K562 (cell line): ENCODE data around the gene KCNJ12. TPM values are rescaled to one million over a fixed set of nuclear protein-coding genes. Genes with fewer than 3 reads are reported as not detected.
"Not testable (repeated sequence)": the region's sequence is repeated elsewhere in the genome, so short reads cannot be mapped to it uniquely, and the experiment has no call there.

Experiments used
- ATAC-seq: fragments of 200-7000 bp; cut with Tn5 transposase; 3 replicates; pipeline ENCODE4 v1.9.1; 2020; ENCODE audit warnings: moderate library complexity
- BruUV-seq: library from RNA; stranded (reverse); fragments of 400-500 nt; replicated peaks from 2 replicates; lab custom pipeline; 2021; lab: Mats Ljungman, UMichigan
- CTCF ChIA-PET: fragments of 300-600 bp; formaldehyde crosslinking; extraction: SDS; loops from one replicate; lab custom pipeline; 2021; ENCODE audit warnings: low intra/inter-chr PET ratio; lab: Yijun Ruan, JAX
- POLR2A ChIA-PET: fragments of 300-600, 350-650 bp; sonication (Branson Sonifier 250); formaldehyde crosslinking; extraction: SDS; loops from one replicate; lab custom pipeline; 2021; ENCODE audit warnings: antibody characterized with exemption, inconsistent platforms; lab: Yijun Ruan, JAX
- DNase-seq, 4 experiments: peaks; one replicate each; pipeline versions ENCODE4 v3.0.0 to v3.0.0-alpha.2; 2011 to 2018; ENCODE audit warnings: low spot score in 3 of 4, mixed read lengths in 3 of 4; ENCODE audit errors: extremely low read depth in 1 of 4
- FAIRE-seq: peaks from 2 replicates; lab custom pipeline; 2011; peaks lifted over from hg19 to GRCh38; lab: Jason Lieb, UNC
- H2AFZ ChIP-seq: 2 replicates; pipeline ENCODE4 v1.6.0; 2011; ENCODE audit warnings: low read depth, low read length, control low read depth, inconsistent platforms
- H3K27ac ChIP-seq: fragments of 200-600 bp; 3 replicates; pipeline ENCODE4 v1.8.0; 2011; ENCODE audit warnings: low read depth, mild to moderate bottlenecking, control low read depth, inconsistent platforms, low read length, moderate library complexity, mixed read lengths; ENCODE audit errors: extremely low read depth
- H3K27me3 ChIP-seq, 2 experiments: fragments of 300-600 bp in 1 of 2; 2 replicates in 1 of 2; 3 replicates in 1 of 2; pipeline versions ENCODE4 v1.6.0 to v1.8.0; 2011; ENCODE audit warnings: inconsistent platforms in 2 of 2, low read length in 2 of 2, mild to moderate bottlenecking in 1 of 2, mixed read lengths in 1 of 2, moderate library complexity in 1 of 2; ENCODE audit not compliant: control insufficient read depth in 2 of 2, insufficient read depth in 2 of 2
- H3K36me3 ChIP-seq: fragments of 300-600 bp; 3 replicates; pipeline ENCODE4 v1.8.0; 2011; ENCODE audit warnings: mild to moderate bottlenecking, low read length, inconsistent platforms; ENCODE audit not compliant: control insufficient read depth, insufficient read depth
- H3K4me1 ChIP-seq, 2 experiments: fragments of 200-600 bp in 1 of 2; replicated peaks in 1 of 2; 2 replicates in 1 of 2; 3 replicates in 1 of 2; pipeline versions ENCODE4 v1.5.1 to v1.8.0; 2011; ENCODE audit warnings: inconsistent platforms in 2 of 2, low read length in 2 of 2, mild to moderate bottlenecking in 1 of 2, mixed read lengths in 1 of 2, moderate library complexity in 1 of 2; ENCODE audit not compliant: control insufficient read depth in 2 of 2, insufficient read depth in 2 of 2
- H3K4me2 ChIP-seq: 2 replicates; pipeline ENCODE4 v1.6.1; 2011; ENCODE audit warnings: low read length, control low read depth, inconsistent platforms, mixed read lengths; ENCODE audit not compliant: insufficient read depth
- H3K4me3 ChIP-seq: fragments of 200-600 bp; sonication (generic), shearing (Covaris generic); 2 replicates; pipeline ENCODE4 v1.5.1; 2016; ENCODE audit warnings: control low read depth, inconsistent platforms
- H3K79me2 ChIP-seq: fragments of 200-600 bp; 3 replicates; pipeline ENCODE4 v1.8.0; 2011; ENCODE audit warnings: low read length, inconsistent platforms; ENCODE audit not compliant: control insufficient read depth, insufficient read depth
- H3K9ac ChIP-seq, 2 experiments: 2 replicates each; pipeline versions ENCODE4 v1.6.0 to v1.6.1; 2011; ENCODE audit warnings: low read depth in 2 of 2, low read length in 2 of 2, control low read depth in 1 of 2, inconsistent platforms in 1 of 2, mild to moderate bottlenecking in 1 of 2, mixed read lengths in 1 of 2; ENCODE audit not compliant: insufficient read depth in 1 of 2
- H3K9me1 ChIP-seq: one replicate; pipeline ENCODE4 v1.6.0; 2011; ENCODE audit warnings: inconsistent platforms, mild to moderate bottlenecking, low read length, moderate library complexity; ENCODE audit not compliant: control insufficient read depth, insufficient read depth
- H3K9me3 ChIP-seq: replicated peaks from 2 replicates; pipeline ENCODE4 v1.5.1; 2011; ENCODE audit warnings: low read depth, low read length, inconsistent platforms; ENCODE audit not compliant: control insufficient read depth, insufficient read depth
- H4K20me1 ChIP-seq: replicated peaks from 2 replicates; pipeline ENCODE4 v1.6.1; 2011; ENCODE audit warnings: low read length, inconsistent platforms, mixed read lengths; ENCODE audit not compliant: control insufficient read depth, insufficient read depth
- BRCA1 ChIP-seq, 2 experiments: fragments of 450-650 bp in 1 of 2; sonication (generic) in 1 of 2; formaldehyde crosslinking in 1 of 2; IDR thresholded peaks; 2 replicates each; pipeline versions ENCODE4 v1.5.0 to v1.6.1; 2017 to 2020; ENCODE audit warnings: mild to moderate bottlenecking in 1 of 2, missing genetic modification reagents in 1 of 2
- DDX20 ChIP-seq: fragments of 450-650 bp; IDR thresholded peaks from 2 replicates; pipeline ENCODE4 v1.6.1; 2016; ENCODE audit warnings: missing genetic modification characterization, low read depth, mild to moderate bottlenecking, missing compliant biosample characterization, moderate library complexity
- FOXK1 ChIP-seq: sonication (generic); formaldehyde crosslinking; IDR thresholded peaks from 2 replicates; pipeline ENCODE4 v1.8.0; 2022; ENCODE audit warnings: missing genetic modification reagents, mild to moderate bottlenecking, borderline replicate concordance
- ILK ChIP-seq: fragments of 450-650 bp; IDR thresholded peaks from 2 replicates; pipeline ENCODE4 v1.6.1; 2016; ENCODE audit warnings: missing genetic modification characterization, low read depth, mild to moderate bottlenecking, missing compliant biosample characterization, moderate library complexity, borderline replicate concordance
- MECOM ChIP-seq: fragments of 250-450 bp; sonication (Bioruptor Pico); IDR thresholded peaks from 2 replicates; pipeline ENCODE4 v1.8.0; 2022; ENCODE audit warnings: inconsistent platforms
- NFIC ChIP-seq: fragments of 450-650 bp; IDR thresholded peaks from 2 replicates; pipeline ENCODE4 v1.6.1; 2017; ENCODE audit warnings: mild to moderate bottlenecking, inconsistent platforms
- POLR2AphosphoS2 ChIP-seq: IDR thresholded peaks from 2 replicates; pipeline ENCODE4 v1.6.1; 2012; ENCODE audit warnings: low read length, improper control_type of control experiment
- ZBTB17 ChIP-seq: fragments of 450-650 bp; formaldehyde crosslinking; IDR thresholded peaks from 2 replicates; pipeline ENCODE4 v1.4.0; 2020; ENCODE audit warnings: mild to moderate bottlenecking
- ZNF143 ChIP-seq: sonication (generic); formaldehyde crosslinking; IDR thresholded peaks from 2 replicates; pipeline ENCODE4 v1.9.0; 2022; ENCODE audit warnings: mild to moderate bottlenecking, missing genetic modification reagents
- ZNF24 ChIP-seq: fragments of 450-650 bp; IDR thresholded peaks from 2 replicates; pipeline ENCODE4 v1.6.1; 2016
- ZNF408 ChIP-seq: fragments of 250-450 bp; sonication (Bioruptor Pico); IDR thresholded peaks from 2 replicates; pipeline ENCODE4 v1.4.0; 2020; ENCODE audit warnings: low read depth, mild to moderate bottlenecking, moderate library complexity
- ZNF584 ChIP-seq: fragments of 200-800 bp; sonication (Bioruptor generic); IDR thresholded peaks from 2 replicates; pipeline ENCODE4 v1.6.1; 2016; ENCODE audit warnings: low read depth, mild to moderate bottlenecking, missing genetic modification characterization, missing compliant biosample characterization
- WGBS: fragments of 100-300 bp; shearing (Covaris generic); methylation state at CpG from one replicate; pipeline ENCODE4 v1.1.6; 2016; ENCODE audit warnings: low coverage, mixed read lengths; ENCODE audit not compliant: insufficient coverage; ENCODE audit errors: missing lambda C conversion rate; 5-methylcytosine and 5-hydroxymethylcytosine counted together
- in situ Hi-C: fragments of 300-500 bp; cut with MboI; formaldehyde crosslinking; loops from 4 replicates; pipeline ENCODE4 v1.15.0; 2018; ENCODE audit warnings: inconsistent platforms, mixed read lengths
- intact Hi-C: fragments of 100-400 bp; cut with micrococcal nuclease; formaldehyde crosslinking; loops from 2 replicates; pipeline ENCODE4 v1.14.2; 2022
- polyA plus RNA-seq, 8 experiments: library from polyadenylated mRNA; depleted of rRNA in 4 of 8; stranded (reverse) in 5 of 8; unstranded in 3 of 8; fragments of >200 nt; fragmentation: Nextera tagmentation in 2 of 8; fragmentation: Illumina TruSeq in 1 of 8; extraction: Ambion mirVana in 2 of 8; extraction: Trizol in 1 of 8; gene quantifications; 2 replicates each; pipeline versions ENCODE4 v1.2.1 to v1.2.3, GENCODE V29; 2011 to 2014; ENCODE audit warnings: inconsistent platforms in 1 of 8, missing spikeins in 1 of 8
- total RNA-seq, 7 experiments: library from RNA; depleted of rRNA in 6 of 7; stranded (reverse); fragments of >200 nt in 6 of 7; fragmentation: Illumina TruSeq in 2 of 7; extraction: Trizol in 2 of 7; gene quantifications; 2 replicates each; pipeline versions ENCODE4 v1.2.1 to v1.2.3, GENCODE V29; 2011 to 2021; ENCODE audit warnings: low replicate concordance in 1 of 7
- TF ChIP-seq, protein P1 (sequence below): sonication (generic); formaldehyde crosslinking; IDR thresholded peaks from 2 replicates; pipeline ENCODE4 v1.9.0; 2022; ENCODE audit warnings: mild to moderate bottlenecking, missing genetic modification reagents
- TF ChIP-seq, protein P2 (sequence below): fragments of 250-450 bp; sonication (Bioruptor Pico); IDR thresholded peaks from 2 replicates; pipeline ENCODE4 v1.5.0; 2021

The KCNJ12 gene
- total and polyA plus RNA-seq, 9 of the 15 experiments (the other 6 are each of a cell fraction or from before 2014, with no cell fraction given) = 0.02 TPM; not detected in 8

DNA sequence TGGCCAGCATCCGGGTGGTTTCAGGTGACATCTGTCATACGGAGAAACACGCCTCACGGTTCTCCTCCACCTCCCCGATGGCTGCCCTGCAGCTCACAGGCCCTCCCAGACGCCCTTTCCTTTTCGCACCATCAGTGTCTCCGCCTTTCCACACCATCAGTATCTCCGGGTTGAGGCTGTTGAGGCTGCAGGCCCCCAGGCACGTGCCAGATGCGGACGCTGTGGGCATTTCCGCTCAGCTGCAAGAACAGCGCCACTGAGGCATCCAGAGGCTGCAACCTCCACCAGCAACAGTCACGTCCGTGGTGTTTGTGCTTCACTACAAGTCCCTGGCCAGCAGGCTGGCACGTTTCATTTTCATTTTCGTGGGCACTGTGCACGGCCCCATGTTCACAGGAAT, 25.7 kb upstream of the KCNJ12 start:
- H4K20me1 ChIP-seq, H3K79me2 ChIP-seq, intact Hi-C loops, CTCF ChIA-PET, DNase-seq, H3K27ac ChIP-seq, H2AFZ ChIP-seq, H3K9ac ChIP-seq, H3K4me3 ChIP-seq, in situ Hi-C loops, ATAC-seq, H3K9me3 ChIP-seq, H3K36me3 ChIP-seq, BruUV-seq, H3K9me1 ChIP-seq, H3K4me1 ChIP-seq, H3K4me2 ChIP-seq, POLR2A ChIA-PET: not testable (repeated sequence)
- H3K27me3 ChIP-seq = peaks cover 5 to 29% of the 10 kb centered on the region in 2 experiments; a peak in 4 of 5 replicates
- FAIRE-seq = peak; percentile 60
- WGBS = 0% methylated on average over 4 of the region's 19 CpGs

GRCh38 chr17:21351366-21352065, 24.6 kb upstream of the KCNJ12 start:
- no peak overlapping the region for H3K4me2 ChIP-seq
- no peaks in the 10 kb centered on the region for H3K9me1 ChIP-seq
- intact Hi-C loops (no loop called here), in situ Hi-C loops (no loop called here)
- no peaks in the 10 kb centered on the region for H4K20me1 ChIP-seq
- no TSS peak for BruUV-seq
- H3K79me2 ChIP-seq = no peaks in the 10 kb centered on the region
- 0% methylated on average over 3 of the region's 3 CpGs for WGBS
- FAIRE-seq (no peak), DNase-seq (no peak), ATAC-seq (no peak)
- no peak overlapping the region for H3K27ac ChIP-seq
- H3K27me3 ChIP-seq = peaks cover 5 to 29% of the 10 kb centered on the region in 2 experiments; a peak in 4 of 5 replicates
- H3K9me3 ChIP-seq = no peaks in the 10 kb centered on the region
- H3K9ac ChIP-seq = no peak overlapping the region
- H3K4me1 ChIP-seq = no peaks in the 10 kb centered on the region; a peak in 1 of 5 replicates
- CTCF ChIA-PET = no interaction called here
- H2AFZ ChIP-seq = no peak overlapping the region
- H3K4me3 ChIP-seq = no peak overlapping the region
- POLR2A ChIA-PET = interaction anchor here (0.6 kb wide), 1 partner anchor 176 kb away, joined by 4 read pairs; no protein-coding TSS in a partner anchor
- no peaks in the 10 kb centered on the region for H3K36me3 ChIP-seq
- TF ChIP-seq ZNF408 (CRISPR knock-in tag) (no peak), NFIC (no peak), ZBTB17 (no peak), ZNF584 (CRISPR knock-in tag) (no peak), ZNF143 (CRISPR knock-in tag) (no peak), BRCA1 (IDR thresholded peaks at IDR 0.05) (no peak), BRCA1 (CRISPR knock-in tag; IDR thresholded peaks at IDR 0.05) (no peak), DDX20 (tag) (no peak), ILK (tag) (no peak), MECOM (CRISPR knock-in tag) (no peak), ZNF24 (no peak), POLR2AphosphoS2 (no peak), FOXK1 (no peak)
- TF ChIP-seq, protein P1, sequence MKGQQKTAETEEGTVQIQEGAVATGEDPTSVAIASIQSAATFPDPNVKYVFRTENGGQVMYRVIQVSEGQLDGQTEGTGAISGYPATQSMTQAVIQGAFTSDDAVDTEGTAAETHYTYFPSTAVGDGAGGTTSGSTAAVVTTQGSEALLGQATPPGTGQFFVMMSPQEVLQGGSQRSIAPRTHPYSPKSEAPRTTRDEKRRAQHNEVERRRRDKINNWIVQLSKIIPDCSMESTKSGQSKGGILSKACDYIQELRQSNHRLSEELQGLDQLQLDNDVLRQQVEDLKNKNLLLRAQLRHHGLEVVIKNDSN (CRISPR knock-in tag) = no peak
- TF ChIP-seq, protein P2, sequence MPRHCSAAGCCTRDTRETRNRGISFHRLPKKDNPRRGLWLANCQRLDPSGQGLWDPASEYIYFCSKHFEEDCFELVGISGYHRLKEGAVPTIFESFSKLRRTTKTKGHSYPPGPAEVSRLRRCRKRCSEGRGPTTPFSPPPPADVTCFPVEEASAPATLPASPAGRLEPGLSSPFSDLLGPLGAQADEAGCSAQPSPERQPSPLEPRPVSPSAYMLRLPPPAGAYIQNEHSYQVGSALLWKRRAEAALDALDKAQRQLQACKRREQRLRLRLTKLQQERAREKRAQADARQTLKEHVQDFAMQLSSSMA (CRISPR knock-in tag) = no peak
